SU-DHL-6 (cell line): ENCODE data around the gene ALK.

Experiments
- H2AFZ ChIP-seq: fragments of 200-600 bp; sonication (generic); 2 replicates; pipeline ENCODE4 v1.6.1; 2014; ENCODE audit warnings: low read depth, mild to moderate bottlenecking, moderate library complexity, mixed read lengths, antibody characterized with exemption, low read length; ENCODE audit not compliant: severe bottlenecking
- H3F3A ChIP-seq: fragments of 200-600 bp; shearing (Covaris generic); 2 replicates; pipeline ENCODE4 v1.6.0; 2016; ENCODE audit warnings: antibody characterized with exemption, mild to moderate bottlenecking; ENCODE audit not compliant: insufficient read depth
- H3K27ac ChIP-seq: fragments of 200-600 bp; sonication (generic); 2 replicates; pipeline ENCODE4 v1.5.1; 2016; ENCODE audit warnings: low read depth, mild to moderate bottlenecking, low read length, moderate library complexity, mixed read lengths
- H3K27me3 ChIP-seq: fragments of 200-600 bp; sonication (generic), shearing (Covaris generic); 2 replicates; pipeline ENCODE4 v1.6.0; 2014; ENCODE audit warnings: mild to moderate bottlenecking, low read length
- H3K36me3 ChIP-seq: fragments of 200-600 bp; sonication (generic); 2 replicates; pipeline ENCODE4 v1.6.1; 2014; ENCODE audit warnings: mild to moderate bottlenecking, low read length, mixed read lengths
- H3K4me2 ChIP-seq: fragments of 300-600, 200-600 bp; shearing (Covaris generic), sonication (generic); 2 replicates; pipeline ENCODE4 v1.6.0; 2014; ENCODE audit warnings: low read length, low read depth, mild to moderate bottlenecking; ENCODE audit not compliant: poor library complexity, severe bottlenecking
- H3K4me3 ChIP-seq: fragments of 200-600 bp; sonication (generic); 2 replicates; pipeline ENCODE4 v1.5.1; 2014; ENCODE audit warnings: antibody characterized with exemption, low read length, mild to moderate bottlenecking, mixed read lengths; ENCODE audit not compliant: insufficient read depth, poor library complexity, severe bottlenecking
- H3K79me2 ChIP-seq: fragments of 200-600 bp; sonication (generic); 2 replicates; pipeline ENCODE4 v1.6.1; 2014; ENCODE audit warnings: mild to moderate bottlenecking, low read length, moderate library complexity; ENCODE audit not compliant: insufficient read depth
- H3K9ac ChIP-seq: fragments of 200-600 bp; sonication (generic); 2 replicates; pipeline ENCODE4 v1.7.0; 2014; ENCODE audit warnings: mild to moderate bottlenecking, low read length
- H3K9me2 ChIP-seq: fragments of 200-600 bp; sonication (generic); replicated peaks from 2 replicates; pipeline ENCODE4 v1.6.1; 2014; ENCODE audit warnings: low read length; ENCODE audit not compliant: insufficient read depth
- H3K9me3 ChIP-seq: fragments of 200-600 bp; sonication (generic); 2 replicates; pipeline ENCODE4 v1.6.1; 2014; ENCODE audit warnings: low read length, mixed read lengths; ENCODE audit not compliant: insufficient read depth
- H4K20me1 ChIP-seq: fragments of 200-600 bp; sonication (generic); 2 replicates; pipeline ENCODE4 v1.6.1; 2014; ENCODE audit warnings: low read depth, mild to moderate bottlenecking, antibody characterized with exemption, low read length, moderate library complexity, mixed read lengths
- EZH2phosphoT487 ChIP-seq: fragments of 200-600 bp; sonication (generic), shearing (Covaris generic); conservative IDR thresholded peaks from 2 replicates; pipeline ENCODE4 v1.6.1; 2018; ENCODE audit warnings: mild to moderate bottlenecking, antibody characterized with exemption, low read length, moderate library complexity, mixed read lengths
- TF ChIP-seq, protein P1 (sequence below): fragments of 200-600 bp; sonication (generic); IDR thresholded peaks from one replicate; pipeline ENCODE4 v1.5.1; 2017; ENCODE audit warnings: antibody characterized with exemption, mild to moderate bottlenecking, low read length, moderate library complexity; ENCODE audit not compliant: insufficient read depth, poor library complexity, severe bottlenecking

Gene ALK

DNA sequence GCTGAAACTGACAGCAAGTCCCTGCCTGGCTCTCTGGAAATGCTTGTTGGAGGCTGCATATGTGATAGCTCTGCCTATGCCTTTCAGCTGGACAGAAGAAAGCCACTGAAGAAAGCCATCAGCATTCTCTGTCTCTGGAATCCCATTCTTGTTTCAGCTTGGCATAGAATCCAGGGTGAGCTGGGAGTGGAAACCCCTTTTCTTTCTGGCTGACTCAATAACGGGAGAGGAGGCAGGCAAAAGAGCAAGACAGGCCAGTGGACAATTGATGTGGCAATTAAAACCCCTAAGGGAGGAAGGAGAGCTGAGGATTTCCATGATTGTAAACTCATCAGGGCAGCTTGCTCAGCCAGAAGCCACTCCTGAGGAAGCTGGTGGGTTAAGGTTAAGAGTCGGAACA is 598.1 kb downstream of the ALK start:
- no peak overlapping the region for H3K4me3 ChIP-seq
- H3K9me2 ChIP-seq: no peaks in the 10 kb centered on the region
- H4K20me1 ChIP-seq: no peaks in the 10 kb centered on the region
- H3K9ac ChIP-seq: no peak overlapping the region
- H3K9me3 ChIP-seq: no peaks in the 10 kb centered on the region
- H3F3A ChIP-seq: no peaks in the 10 kb centered on the region
- H3K27ac ChIP-seq: no peak overlapping the region
- no peak for TF ChIP-seq EZH2phosphoT487
- TF ChIP-seq, protein P1, sequence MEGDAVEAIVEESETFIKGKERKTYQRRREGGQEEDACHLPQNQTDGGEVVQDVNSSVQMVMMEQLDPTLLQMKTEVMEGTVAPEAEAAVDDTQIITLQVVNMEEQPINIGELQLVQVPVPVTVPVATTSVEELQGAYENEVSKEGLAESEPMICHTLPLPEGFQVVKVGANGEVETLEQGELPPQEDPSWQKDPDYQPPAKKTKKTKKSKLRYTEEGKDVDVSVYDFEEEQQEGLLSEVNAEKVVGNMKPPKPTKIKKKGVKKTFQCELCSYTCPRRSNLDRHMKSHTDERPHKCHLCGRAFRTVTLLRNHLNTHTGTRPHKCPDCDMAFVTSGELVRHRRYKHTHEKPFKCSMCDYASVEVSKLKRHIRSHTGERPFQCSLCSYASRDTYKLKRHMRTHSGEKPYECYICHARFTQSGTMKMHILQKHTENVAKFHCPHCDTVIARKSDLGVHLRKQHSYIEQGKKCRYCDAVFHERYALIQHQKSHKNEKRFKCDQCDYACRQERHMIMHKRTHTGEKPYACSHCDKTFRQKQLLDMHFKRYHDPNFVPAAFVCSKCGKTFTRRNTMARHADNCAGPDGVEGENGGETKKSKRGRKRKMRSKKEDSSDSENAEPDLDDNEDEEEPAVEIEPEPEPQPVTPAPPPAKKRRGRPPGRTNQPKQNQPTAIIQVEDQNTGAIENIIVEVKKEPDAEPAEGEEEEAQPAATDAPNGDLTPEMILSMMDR: no peak
- H3K79me2 ChIP-seq: no peaks in the 10 kb centered on the region
- H3K4me2 ChIP-seq: no peak overlapping the region
- H2AFZ ChIP-seq: no peak overlapping the region
- no peaks in the 10 kb centered on the region for H3K36me3 ChIP-seq
- no peaks in the 10 kb centered on the region for H3K27me3 ChIP-seq

DNA sequence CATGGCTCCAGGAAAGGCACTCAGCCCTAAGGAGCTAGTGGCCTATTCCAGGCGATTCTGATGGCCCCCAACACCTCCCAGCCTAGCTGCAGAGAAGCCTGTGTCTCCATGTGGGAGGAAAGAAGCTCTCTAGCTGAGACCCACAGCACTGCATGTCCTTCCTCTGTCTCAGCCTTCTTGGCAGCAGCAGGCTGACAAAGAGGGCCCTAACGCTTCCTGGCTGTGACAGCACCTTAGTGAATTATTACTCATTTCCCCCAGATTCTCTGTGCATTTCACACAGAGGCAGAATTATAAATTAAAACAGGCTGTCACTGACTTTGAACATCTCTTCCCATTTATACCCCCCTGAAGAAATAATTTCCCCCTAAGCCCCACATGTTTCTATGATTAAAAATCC is 599.4 kb downstream of the ALK start:
- Histone ChIP-seq H3K9me3 (no peaks in the 10 kb centered on the region), H3K9ac (no peak overlapping the region), H3K9me2 (no peaks in the 10 kb centered on the region), H3K27me3 (no peaks in the 10 kb centered on the region), H3K27ac (no peak overlapping the region), H3K79me2 (no peaks in the 10 kb centered on the region), H2AFZ (no peak overlapping the region), H4K20me1 (no peaks in the 10 kb centered on the region), H3K4me2 (no peak overlapping the region), H3F3A (no peaks in the 10 kb centered on the region), H3K4me3 (no peak overlapping the region), H3K36me3 (no peaks in the 10 kb centered on the region)
- TF ChIP-seq EZH2phosphoT487: no peak
- TF ChIP-seq, protein P1: no peak

DNA sequence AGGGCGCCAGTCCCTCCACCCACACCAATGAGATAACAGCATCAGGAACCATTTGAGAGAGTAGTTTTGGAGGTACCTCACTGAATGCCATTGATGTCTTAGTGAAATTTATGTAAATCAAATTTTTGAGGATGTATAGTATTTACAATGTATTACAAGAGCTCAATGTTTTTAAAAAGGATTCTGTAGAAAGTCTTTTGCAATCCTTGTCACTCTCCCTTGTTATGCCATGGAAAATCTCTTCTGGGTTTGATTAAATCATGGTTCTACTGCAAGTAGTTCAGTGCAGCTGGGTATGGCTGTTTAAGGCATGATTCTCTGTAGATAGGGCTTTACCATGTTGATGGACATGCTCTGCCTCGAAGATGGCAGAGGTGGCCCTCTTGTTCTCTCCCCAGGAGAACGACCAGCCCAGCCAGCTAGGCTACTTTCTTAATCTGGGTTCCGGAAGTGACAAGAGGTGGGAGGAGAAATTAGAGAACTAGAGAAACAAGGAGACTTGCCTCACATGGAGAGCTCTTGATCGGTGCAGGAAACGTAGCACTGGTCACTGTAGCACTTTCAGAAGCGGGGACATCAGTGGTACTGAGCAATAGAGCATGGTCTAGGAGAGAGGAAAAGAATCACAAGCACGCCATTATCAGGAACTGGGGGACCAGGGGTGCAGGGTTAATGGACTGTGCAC is 603.4 kb downstream of the ALK start:
- no peaks in the 10 kb centered on the region for H4K20me1 ChIP-seq
- H3F3A ChIP-seq: no peaks in the 10 kb centered on the region; the same call in 1 of the 2 replicates
- no peaks in the 10 kb centered on the region for H3K9me3 ChIP-seq
- H3K27me3 ChIP-seq: no peaks in the 10 kb centered on the region
- no peaks in the 10 kb centered on the region for H3K9me2 ChIP-seq
- H3K4me3 ChIP-seq: no peak overlapping the region
- H3K9ac ChIP-seq: no peak overlapping the region
- no peaks in the 10 kb centered on the region for H3K79me2 ChIP-seq
- H3K4me2 ChIP-seq: no peak overlapping the region
- no peaks in the 10 kb centered on the region for H3K36me3 ChIP-seq
- H3K27ac ChIP-seq: no peak overlapping the region
- H2AFZ ChIP-seq: no peak overlapping the region
- TF ChIP-seq, protein P1: no peak
- no peak for TF ChIP-seq EZH2phosphoT487
